OCI-LY7 (cell line): ENCODE data around the gene NAA10. TPM values are rescaled to one million over a fixed set of nuclear protein-coding genes. Genes with fewer than 3 reads are reported as not detected.

ENCODE experiments used
- BruUV-seq: library from RNA; stranded (reverse); fragments of 400-500 nt; replicated peaks from 2 replicates; lab custom pipeline; 2021; lab: Mats Ljungman, UMichigan
- CTCF ChIA-PET: fragments of 300-600 bp; sonication (Branson Sonifier 250); formaldehyde crosslinking; loops from one replicate; lab custom pipeline; 2022; ENCODE audit warnings: antibody characterized with exemption; ENCODE audit not compliant: unreplicated experiment; lab: Charles Lee
- POLR2A ChIA-PET: fragments of 300-600 bp; sonication (Branson Sonifier 250); formaldehyde crosslinking; loops from one replicate; lab custom pipeline; 2022; ENCODE audit warnings: antibody characterized with exemption; lab: Charles Lee
- DNase-seq: peaks from one replicate; pipeline ENCODE4 v3.0.0-alpha.2; 2015; ENCODE audit warnings: low spot score
- H2AFZ ChIP-seq: fragments of 200-600 bp; sonication (generic), shearing (Covaris generic); 2 replicates; pipeline ENCODE4 v1.6.1; 2014; ENCODE audit warnings: mild to moderate bottlenecking, antibody characterized with exemption, low read length, moderate library complexity
- H3K27ac ChIP-seq: fragments of 200-600 bp; sonication (generic); 2 replicates; pipeline ENCODE4 v1.5.1; 2014; ENCODE audit warnings: mixed run types, low read depth, mild to moderate bottlenecking, moderate library complexity, low read length, inconsistent platforms; ENCODE audit not compliant: poor library complexity, severe bottlenecking
- H3K36me3 ChIP-seq: fragments of 200-600 bp; sonication (generic); 2 replicates; pipeline ENCODE4 v1.6.1; 2014; ENCODE audit warnings: mild to moderate bottlenecking, antibody characterized with exemption, low read length, moderate library complexity, mixed read lengths; ENCODE audit not compliant: insufficient read depth
- H3K4me1 ChIP-seq: fragments of 200-600 bp; sonication (generic); 2 replicates; pipeline ENCODE4 v1.5.1; 2014; ENCODE audit warnings: mild to moderate bottlenecking, low read length; ENCODE audit not compliant: insufficient read depth, poor library complexity, severe bottlenecking
- H3K4me2 ChIP-seq: fragments of 200-600 bp; sonication (generic); 2 replicates; pipeline ENCODE4 v1.6.1; 2014; ENCODE audit warnings: mild to moderate bottlenecking, low read length
- H3K4me3 ChIP-seq: fragments of 200-600 bp; sonication (generic); 2 replicates; pipeline ENCODE4 v1.5.1; 2014; ENCODE audit warnings: mild to moderate bottlenecking, low read depth, low read length; ENCODE audit not compliant: poor library complexity, severe bottlenecking
- H3K79me2 ChIP-seq: fragments of 200-600 bp; sonication (generic); 2 replicates; pipeline ENCODE4 v1.6.1; 2016; ENCODE audit warnings: low read depth, mild to moderate bottlenecking, low read length, moderate library complexity, mixed read lengths; ENCODE audit not compliant: insufficient read depth
- H3K9me2 ChIP-seq: fragments of 200-600 bp; sonication (generic); 2 replicates; pipeline ENCODE4 v1.6.1; 2016; ENCODE audit warnings: mild to moderate bottlenecking, low read length, mixed read lengths; ENCODE audit not compliant: insufficient read depth
- H3K9me3 ChIP-seq: fragments of 200-600 bp; sonication (generic); 2 replicates; pipeline ENCODE4 v1.6.1; 2014; ENCODE audit warnings: mild to moderate bottlenecking, mixed run types, low read length, mixed read lengths
- H4K20me1 ChIP-seq: fragments of 200-600 bp; sonication (generic); 2 replicates; pipeline ENCODE4 v1.6.1; 2014; ENCODE audit warnings: mild to moderate bottlenecking, antibody characterized with exemption, low read length, moderate library complexity, mixed read lengths; ENCODE audit not compliant: insufficient read depth
- EZH2phosphoT487 ChIP-seq: fragments of 200-600 bp; sonication (generic); IDR thresholded peaks from 2 replicates; pipeline ENCODE4 v1.6.1; 2018; ENCODE audit warnings: low read depth, borderline replicate concordance, mild to moderate bottlenecking, mixed run types, antibody characterized with exemption, low read length, moderate library complexity, mixed read lengths
- intact Hi-C: fragments of 100-400 bp; cut with micrococcal nuclease; formaldehyde crosslinking; loops from one replicate; pipeline ENCODE4 v1.10.0; 2022; ENCODE audit not compliant: unreplicated experiment
- total RNA-seq, 2 experiments: library from RNA; depleted of rRNA in 1 of 2; stranded (reverse); fragments of >200 nt in 1 of 2; shearing (Covaris generic) in 1 of 2; gene quantifications; 2 replicates each; pipeline ENCODE4 v1.2.3, GENCODE V29; 2014 to 2022
- TF ChIP-seq, protein P1 (sequence below): fragments of 200-600 bp; sonication (generic); conservative IDR thresholded peaks from 2 replicates; pipeline ENCODE4 v1.5.1; 2014; ENCODE audit warnings: mild to moderate bottlenecking, antibody characterized with exemption, low read length, moderate library complexity, mixed read lengths

NAA10 gene
- total RNA-seq, 2 experiments from 2014 or later = 82.7 to 105 TPM

DNA sequence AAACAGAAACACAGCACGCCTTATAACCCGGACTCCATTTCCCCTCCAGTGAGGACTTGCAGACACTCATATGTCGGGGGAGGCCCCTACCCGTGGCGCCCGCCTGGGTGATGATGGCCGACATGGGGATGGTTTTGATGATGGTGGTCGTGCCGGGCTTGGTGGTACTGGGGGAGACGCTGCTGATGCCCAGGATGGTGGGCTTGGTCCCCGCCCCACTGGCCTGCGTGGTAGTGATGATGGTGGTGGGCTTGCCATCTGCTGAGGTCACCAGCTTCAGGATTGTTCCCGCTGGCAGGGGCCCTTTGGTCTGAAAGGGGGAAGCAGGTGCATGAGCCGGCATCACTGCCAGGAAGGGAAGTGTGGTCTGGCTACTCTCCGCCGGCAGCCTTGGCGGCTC lies 22.4 kb upstream of the NAA10 start:
- Histone ChIP-seq H3K79me2 (no peaks in the 10 kb centered on the region), H3K27ac (no peak overlapping the region), H3K4me2 (no peak overlapping the region), H3K9me3 (no peaks in the 10 kb centered on the region), H2AFZ (no peak overlapping the region), H3K4me1 (no peaks in the 10 kb centered on the region), H3K9me2 (no peaks in the 10 kb centered on the region), H3K36me3 (peaks cover 99% of the 10 kb centered on the region), H3K4me3 (no peak overlapping the region), H4K20me1 (no peaks in the 10 kb centered on the region)
- no TSS peak for BruUV-seq
- CTCF ChIA-PET = no interaction called here
- no peak for TF ChIP-seq EZH2phosphoT487
- TF ChIP-seq, protein P1, sequence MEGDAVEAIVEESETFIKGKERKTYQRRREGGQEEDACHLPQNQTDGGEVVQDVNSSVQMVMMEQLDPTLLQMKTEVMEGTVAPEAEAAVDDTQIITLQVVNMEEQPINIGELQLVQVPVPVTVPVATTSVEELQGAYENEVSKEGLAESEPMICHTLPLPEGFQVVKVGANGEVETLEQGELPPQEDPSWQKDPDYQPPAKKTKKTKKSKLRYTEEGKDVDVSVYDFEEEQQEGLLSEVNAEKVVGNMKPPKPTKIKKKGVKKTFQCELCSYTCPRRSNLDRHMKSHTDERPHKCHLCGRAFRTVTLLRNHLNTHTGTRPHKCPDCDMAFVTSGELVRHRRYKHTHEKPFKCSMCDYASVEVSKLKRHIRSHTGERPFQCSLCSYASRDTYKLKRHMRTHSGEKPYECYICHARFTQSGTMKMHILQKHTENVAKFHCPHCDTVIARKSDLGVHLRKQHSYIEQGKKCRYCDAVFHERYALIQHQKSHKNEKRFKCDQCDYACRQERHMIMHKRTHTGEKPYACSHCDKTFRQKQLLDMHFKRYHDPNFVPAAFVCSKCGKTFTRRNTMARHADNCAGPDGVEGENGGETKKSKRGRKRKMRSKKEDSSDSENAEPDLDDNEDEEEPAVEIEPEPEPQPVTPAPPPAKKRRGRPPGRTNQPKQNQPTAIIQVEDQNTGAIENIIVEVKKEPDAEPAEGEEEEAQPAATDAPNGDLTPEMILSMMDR = no peak
- POLR2A ChIA-PET = interaction anchor here (1.3 kb wide), 1 partner anchor 9 kb away, joined by 4 read pairs; no protein-coding TSS in a partner anchor
- intact Hi-C loops = no loop called here
- no peak for DNase-seq

DNA sequence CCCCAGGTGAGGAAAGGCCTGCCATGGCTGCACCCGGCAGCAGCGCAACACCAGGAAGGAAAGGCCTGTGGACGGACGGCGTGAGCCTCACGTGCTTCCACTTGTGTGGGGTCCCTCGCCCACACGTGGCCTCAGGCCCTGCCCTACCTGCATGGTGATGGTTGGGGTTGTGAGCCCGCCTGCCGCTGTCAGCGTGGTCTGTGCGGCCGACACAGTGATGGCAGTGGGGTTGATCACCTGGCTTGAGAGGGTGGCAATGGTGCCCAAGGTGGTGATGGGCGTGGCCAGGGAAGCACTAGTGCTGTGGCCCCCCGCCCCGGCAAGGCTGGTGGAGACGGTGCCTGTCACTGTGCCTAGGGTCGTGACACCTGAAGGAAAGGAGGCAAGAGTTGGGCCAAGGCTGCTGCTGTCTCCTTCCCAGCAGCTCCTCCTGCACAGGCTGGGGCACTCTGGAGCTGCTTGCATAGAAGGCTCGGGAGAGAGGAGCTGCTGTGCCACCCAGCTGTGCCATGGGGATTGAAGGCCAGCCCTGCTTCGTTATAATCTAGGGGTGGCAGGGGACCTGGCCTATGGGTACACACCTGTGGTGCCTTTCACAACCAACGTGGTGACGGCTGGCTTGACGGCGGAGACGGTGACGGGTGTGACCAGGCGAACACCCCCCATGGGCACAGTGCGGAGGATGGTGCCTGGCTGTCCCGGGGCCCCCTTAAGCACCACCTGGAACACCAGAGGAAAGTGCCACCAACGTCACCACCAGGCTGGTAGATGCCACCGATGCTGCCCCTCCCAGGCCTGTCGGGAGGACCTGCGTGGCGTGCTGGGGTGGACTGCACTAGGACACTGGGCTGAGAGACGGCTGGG lies 21.4 kb upstream of the NAA10 start:
- intact Hi-C loops = no loop called here
- no peaks in the 10 kb centered on the region for H3K9me3 ChIP-seq
- no peak overlapping the region for H3K4me2 ChIP-seq
- BruUV-seq = no TSS peak
- no peak overlapping the region for H3K27ac ChIP-seq
- no peaks in the 10 kb centered on the region for H3K79me2 ChIP-seq
- no peak overlapping the region for H2AFZ ChIP-seq
- H3K9me2 ChIP-seq = no peaks in the 10 kb centered on the region
- POLR2A ChIA-PET = no interaction called here
- H3K4me1 ChIP-seq = no peaks in the 10 kb centered on the region
- no peak for DNase-seq
- CTCF ChIA-PET = no interaction called here
- H3K36me3 ChIP-seq = peaks cover 99% of the 10 kb centered on the region
- H4K20me1 ChIP-seq = no peaks in the 10 kb centered on the region
- TF ChIP-seq, protein P1 = no peak
- TF ChIP-seq EZH2phosphoT487 = no peak
- no peak overlapping the region for H3K4me3 ChIP-seq

- Histone ChIP-seq H3K4me3 (no peak overlapping the region), H3K9me2 (no peaks in the 10 kb centered on the region), H3K4me1 (no peaks in the 10 kb centered on the region), H3K4me2 (no peak overlapping the region), H3K9me3 (no peaks in the 10 kb centered on the region), H3K79me2 (no peaks in the 10 kb centered on the region), H3K27ac (no peak overlapping the region), H4K20me1 (no peaks in the 10 kb centered on the region), H2AFZ (no peak overlapping the region), H3K36me3 (peaks cover 99% of the 10 kb centered on the region)
- TF ChIP-seq EZH2phosphoT487 = no peak
- TF ChIP-seq, protein P1 = no peak
- ChIA-PET POLR2A (no interaction called here), CTCF (no interaction called here)
- intact Hi-C loops = no loop called here
- BruUV-seq = no TSS peak
- no peak for DNase-seq
Measured at GRCh38 chrX:153955228-153955732, 20.4 kb upstream of the NAA10 start.
